ENCODE measurements around the gene GARS1. TPM values are rescaled to one million over a fixed set of nuclear protein-coding genes. Genes with fewer than 3 reads are reported as not detected.

The GARS1 gene
- total and polyA plus RNA-seq, 4 donors = 43.3 to 73.6 (median 67.8) TPM

GRCh38 chr7:30668102-30668501 lies 73.4 kb downstream of the GARS1 start:
- no peak for TF ChIP-seq YY1 (IDR thresholded peaks at IDR 0.05)
- no peak for TF ChIP-seq SP1 (IDR thresholded peaks at IDR 0.05)
- TF ChIP-seq, protein P1, sequence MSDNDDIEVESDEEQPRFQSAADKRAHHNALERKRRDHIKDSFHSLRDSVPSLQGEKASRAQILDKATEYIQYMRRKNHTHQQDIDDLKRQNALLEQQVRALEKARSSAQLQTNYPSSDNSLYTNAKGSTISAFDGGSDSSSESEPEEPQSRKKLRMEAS (IDR thresholded peaks at IDR 0.05) = no peak
- TF ChIP-seq, protein P2, sequence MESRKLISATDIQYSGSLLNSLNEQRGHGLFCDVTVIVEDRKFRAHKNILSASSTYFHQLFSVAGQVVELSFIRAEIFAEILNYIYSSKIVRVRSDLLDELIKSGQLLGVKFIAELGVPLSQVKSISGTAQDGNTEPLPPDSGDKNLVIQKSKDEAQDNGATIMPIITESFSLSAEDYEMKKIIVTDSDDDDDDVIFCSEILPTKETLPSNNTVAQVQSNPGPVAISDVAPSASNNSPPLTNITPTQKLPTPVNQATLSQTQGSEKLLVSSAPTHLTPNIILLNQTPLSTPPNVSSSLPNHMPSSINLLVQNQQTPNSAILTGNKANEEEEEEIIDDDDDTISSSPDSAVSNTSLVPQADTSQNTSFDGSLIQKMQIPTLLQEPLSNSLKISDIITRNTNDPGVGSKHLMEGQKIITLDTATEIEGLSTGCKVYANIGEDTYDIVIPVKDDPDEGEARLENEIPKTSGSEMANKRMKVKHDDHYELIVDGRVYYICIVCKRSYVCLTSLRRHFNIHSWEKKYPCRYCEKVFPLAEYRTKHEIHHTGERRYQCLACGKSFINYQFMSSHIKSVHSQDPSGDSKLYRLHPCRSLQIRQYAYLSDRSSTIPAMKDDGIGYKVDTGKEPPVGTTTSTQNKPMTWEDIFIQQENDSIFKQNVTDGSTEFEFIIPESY (IDR thresholded peaks at IDR 0.05) = no peak
- TF ChIP-seq, protein P3, sequence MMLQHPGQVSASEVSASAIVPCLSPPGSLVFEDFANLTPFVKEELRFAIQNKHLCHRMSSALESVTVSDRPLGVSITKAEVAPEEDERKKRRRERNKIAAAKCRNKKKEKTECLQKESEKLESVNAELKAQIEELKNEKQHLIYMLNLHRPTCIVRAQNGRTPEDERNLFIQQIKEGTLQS (IDR thresholded peaks at IDR 0.05) = no peak
- TF ChIP-seq HNF4G (IDR thresholded peaks at IDR 0.05) = no peak
- no peak for TF ChIP-seq GABPA (IDR thresholded peaks at IDR 0.05 in 1 of 2, conservative IDR thresholded peaks at IDR 0.05 in 1 of 2)
- no peak for TF ChIP-seq REST (IDR thresholded peaks at IDR 0.05)
- no peak for TF ChIP-seq RAD21 (IDR thresholded peaks at IDR 0.05)
- DNase-seq (ENCODE audit: low spot score) = no peak
- H3K4me3 ChIP-seq (ENCODE audit: low read depth in 1 of 3, low read length in 3 of 3) = no peak overlapping the region
- WGBS = 81% methylated on average over 4 of the region's 4 CpGs
- H3K9me3 ChIP-seq (ENCODE audit: control insufficient read depth in 4 of 4, low read length in 3 of 4) = no peaks in the 10 kb centered on the region
- no peaks in the 10 kb centered on the region for H3K27me3 ChIP-seq (ENCODE audit: control insufficient read depth in 4 of 4, insufficient read depth in 4 of 4, low read length in 3 of 4)
- H3K27ac ChIP-seq (ENCODE audit: low read depth in 1 of 2, low read length in 2 of 2) = no peak overlapping the region
- no peaks in the 10 kb centered on the region for H3K4me1 ChIP-seq (ENCODE audit: control insufficient read depth in 4 of 4, insufficient read depth in 4 of 4, low read length in 3 of 4)
- no peak overlapping the region for H3K9ac ChIP-seq (ENCODE audit: low read depth in 1 of 2, low read length in 2 of 2)
- no peaks in the 10 kb centered on the region for H3K36me3 ChIP-seq (ENCODE audit: control insufficient read depth in 4 of 4, insufficient read depth in 3 of 4, low read depth in 1 of 4, low read length in 3 of 4)

DNA sequence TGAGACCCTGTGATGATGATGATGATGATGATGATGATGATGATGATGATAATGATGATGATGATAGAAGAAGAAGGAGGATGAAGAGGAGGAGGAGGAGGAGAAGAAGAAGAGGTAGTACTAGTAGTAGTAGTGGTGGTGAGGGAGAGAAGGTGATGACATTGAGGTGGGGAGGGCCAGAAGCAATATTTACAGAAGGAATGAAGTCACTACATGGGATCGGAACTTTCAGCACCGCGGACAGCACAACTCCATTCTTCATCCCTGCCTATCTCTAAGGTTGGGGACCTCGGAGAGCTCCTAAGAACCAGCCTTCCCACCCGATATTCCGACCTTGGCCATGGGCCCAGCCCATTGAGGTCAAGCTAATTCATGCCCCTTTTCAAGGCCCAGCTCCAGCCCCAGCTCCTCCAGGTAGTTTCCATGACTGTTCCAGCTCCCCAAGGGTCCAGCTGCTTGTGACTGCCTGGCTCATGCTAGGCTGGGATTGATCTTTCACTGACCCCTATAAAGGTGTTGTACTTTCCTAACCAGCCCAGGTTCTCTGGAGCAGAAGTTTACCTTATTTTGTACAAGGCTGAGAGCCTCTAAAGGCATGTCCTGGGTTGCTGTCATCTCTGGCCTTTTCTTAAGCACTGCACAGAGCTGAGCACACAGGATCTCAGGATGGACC lies 77.3 kb downstream of the GARS1 start:
- no peaks in the 10 kb centered on the region for H3K9me3 ChIP-seq (ENCODE audit: control insufficient read depth in 4 of 4, low read length in 3 of 4)
- DNase-seq (ENCODE audit: low spot score) = peak; percentile 47
- no peak for TF ChIP-seq YY1 (IDR thresholded peaks at IDR 0.05)
- peak; percentile 99 for TF ChIP-seq REST (IDR thresholded peaks at IDR 0.05)
- no peak overlapping the region for H3K4me3 ChIP-seq (ENCODE audit: low read depth in 1 of 3, low read length in 3 of 3)
- no peaks in the 10 kb centered on the region for H3K36me3 ChIP-seq (ENCODE audit: control insufficient read depth in 4 of 4, insufficient read depth in 3 of 4, low read depth in 1 of 4, low read length in 3 of 4)
- no peak overlapping the region for H3K9ac ChIP-seq (ENCODE audit: low read depth in 1 of 2, low read length in 2 of 2)
- no peaks in the 10 kb centered on the region for H3K4me1 ChIP-seq (ENCODE audit: control insufficient read depth in 4 of 4, insufficient read depth in 4 of 4, low read length in 3 of 4)
- no peaks in the 10 kb centered on the region for H3K27me3 ChIP-seq (ENCODE audit: control insufficient read depth in 4 of 4, insufficient read depth in 4 of 4, low read length in 3 of 4)
- 15% methylated on average over 6 of the region's 6 CpGs for WGBS
- H3K27ac ChIP-seq (ENCODE audit: low read depth in 1 of 2, low read length in 2 of 2) = no peak overlapping the region
